Prostate gland (tissue), 2 donors: ENCODE data around the gene PPP4C. TPM values are rescaled to one million over a fixed set of nuclear protein-coding genes. Genes with fewer than 3 reads are reported as not detected.

ENCODE experiments used
- DNase-seq: peaks from one replicate; pipeline ENCODE4 v3.0.0-alpha.2; 2019; ENCODE audit warnings: low spot score
- H3K27ac ChIP-seq, 2 donors: fragments of 200-600 bp; sonication (generic); 2 replicates each; pipeline ENCODE4 v1.5.1; 2017 to 2019
- H3K27me3 ChIP-seq: fragments of 200-600 bp; sonication (generic); replicated peaks from 2 replicates; pipeline ENCODE4 v1.5.1; 2019; ENCODE audit not compliant: insufficient read depth
- H3K36me3 ChIP-seq, 2 donors: fragments of 200-600 bp; sonication (generic); 1 replicate in 1 of 2; 2 replicates in 1 of 2; pipeline versions ENCODE4 v1.5.1 to v1.8.1; 2017 to 2019
- H3K4me1 ChIP-seq: fragments of 200-600 bp; sonication (generic); replicated peaks from 2 replicates; pipeline ENCODE4 v1.5.1; 2019
- H3K4me3 ChIP-seq, 2 donors: fragments of 200-600 bp; sonication (generic); 2 replicates each; pipeline ENCODE4 v1.5.1; 2017 to 2019
- H3K9me3 ChIP-seq: fragments of 200-600 bp; sonication (generic); 2 replicates; pipeline ENCODE4 v1.5.1; 2017
- CTCF ChIP-seq, 4 experiments: fragments of 200-600 bp in 2 of 4; fragments of 450-650 bp in 2 of 4; sonication (generic) in 2 of 4; IDR thresholded peaks; 1 replicate in 3 of 4; 2 replicates in 1 of 4; pipeline ENCODE4 v1.5.1; 2016 to 2019; ENCODE audit warnings: antibody characterized with exemption in 4 of 4, mild to moderate bottlenecking in 2 of 4, moderate library complexity in 2 of 4
- POLR2A ChIP-seq: fragments of 450-650 bp; IDR thresholded peaks from one replicate; pipeline ENCODE4 v1.6.1; 2016; ENCODE audit warnings: antibody characterized with exemption, mild to moderate bottlenecking
- POLR2AphosphoS5 ChIP-seq: sonication (generic); formaldehyde crosslinking; IDR thresholded peaks from one replicate; pipeline ENCODE4 v1.6.1; 2017; ENCODE audit warnings: antibody characterized with exemption
- whole genome bisulfite sequencing: methylation state at CpG from one replicate; pipeline ENCODE4 v1.1.5; 2018; 5-methylcytosine and 5-hydroxymethylcytosine counted together
- intact Hi-C: fragments of 100-400 bp; cut with DNase I; formaldehyde crosslinking; loops from one replicate; pipeline ENCODE4 v1.14.2; 2022
- total RNA-seq, 2 donors: library from RNA; depleted of rRNA; stranded (reverse); fragments of >200 nt; gene quantifications; one replicate each; pipeline ENCODE4 v1.1.0, GENCODE V29; 2016

PPP4C gene
- total RNA-seq, 2 donors from 2014 or later, result 67.8 to 85.4 TPM

DNA sequence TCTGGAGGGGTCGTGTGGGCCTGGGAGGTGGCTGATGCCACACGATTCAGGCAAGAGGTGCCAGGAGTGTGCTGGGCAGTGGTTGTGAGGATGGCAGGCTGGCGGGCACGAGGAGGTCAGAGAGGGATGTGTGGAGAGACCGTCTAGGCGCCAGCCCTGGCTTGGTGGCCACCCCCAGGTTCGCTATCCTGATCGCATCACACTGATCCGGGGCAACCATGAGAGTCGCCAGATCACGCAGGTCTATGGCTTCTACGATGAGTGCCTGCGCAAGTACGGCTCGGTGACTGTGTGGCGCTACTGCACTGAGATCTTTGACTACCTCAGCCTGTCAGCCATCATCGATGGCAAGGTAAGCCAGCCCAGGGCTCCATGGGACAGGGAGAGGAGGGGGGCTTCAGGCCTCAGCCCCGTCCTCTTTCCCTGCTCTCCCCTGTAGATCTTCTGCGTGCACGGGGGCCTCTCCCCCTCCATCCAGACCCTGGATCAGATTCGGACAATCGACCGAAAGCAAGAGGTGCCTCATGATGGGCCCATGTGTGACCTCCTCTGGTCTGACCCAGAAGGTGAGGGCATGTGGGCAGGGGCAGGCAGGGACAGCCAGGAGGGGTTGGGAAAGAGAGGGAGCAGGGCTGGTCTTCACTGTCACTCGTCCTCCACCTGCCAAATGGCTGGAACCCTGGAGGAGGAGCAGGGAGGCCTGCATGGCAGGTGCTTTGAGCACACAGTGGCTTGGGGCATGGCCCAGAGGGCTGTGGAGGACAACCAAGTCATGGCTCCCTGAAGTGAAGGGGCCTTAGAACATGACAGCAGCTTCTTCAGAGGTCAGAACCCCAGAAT, 7.6 kb downstream of the PPP4C start:
- H3K9me3 ChIP-seq, result no peaks in the 10 kb centered on the region
- no peaks in the 10 kb centered on the region for H3K27me3 ChIP-seq
- intact Hi-C loops, result no loop called here
- H3K4me1 ChIP-seq, result no peaks in the 10 kb centered on the region
- DNase-seq, result no peak
- H3K36me3 ChIP-seq, result peaks cover 0 to 34% of the 10 kb centered on the region in 2 donors
- no peak for TF ChIP-seq POLR2AphosphoS5
- 89% methylated on average over 24 of the region's 24 CpGs for WGBS
- no peak overlapping the region for H3K4me3 ChIP-seq
- H3K27ac ChIP-seq, result no peak overlapping the region

GRCh38 chr16:30084096-30084815, 8.5 kb downstream of the PPP4C start:
- 84% methylated on average over 15 of the region's 18 CpGs for WGBS
- no peaks in the 10 kb centered on the region for H3K4me1 ChIP-seq
- H3K9me3 ChIP-seq, result no peaks in the 10 kb centered on the region
- TF ChIP-seq POLR2AphosphoS5 (no peak), CTCF (IDR thresholded peaks at IDR 0.05) (no peak), POLR2A (no peak)
- no peak overlapping the region for H3K4me3 ChIP-seq
- H3K36me3 ChIP-seq, result peaks cover 0 to 34% of the 10 kb centered on the region in 2 donors
- no peak overlapping the region for H3K27ac ChIP-seq
- intact Hi-C loops, result no loop called here
- H3K27me3 ChIP-seq, result no peaks in the 10 kb centered on the region
- no peak for DNase-seq

DNA sequence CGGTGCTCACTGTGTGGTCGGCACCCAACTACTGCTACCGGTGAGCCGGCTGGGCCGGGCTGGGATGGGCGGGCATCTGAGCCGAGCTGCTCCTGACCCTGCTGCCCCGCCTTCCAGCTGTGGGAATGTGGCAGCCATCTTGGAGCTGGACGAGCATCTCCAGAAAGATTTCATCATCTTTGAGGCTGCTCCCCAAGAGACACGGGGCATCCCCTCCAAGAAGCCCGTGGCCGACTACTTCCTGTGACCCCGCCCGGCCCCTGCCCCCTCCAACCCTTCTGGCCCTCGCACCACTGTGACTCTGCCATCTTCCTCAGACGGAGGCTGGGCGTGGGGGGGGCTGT, 9.0 kb downstream of the PPP4C start:
- Histone ChIP-seq H3K4me1 (no peaks in the 10 kb centered on the region), H3K27ac (no peak overlapping the region), H3K36me3 (peaks cover 0 to 34% of the 10 kb centered on the region in 2 donors), H3K9me3 (no peaks in the 10 kb centered on the region), H3K27me3 (no peaks in the 10 kb centered on the region), H3K4me3 (no peak overlapping the region)
- intact Hi-C loops, result no loop called here
- TF ChIP-seq POLR2AphosphoS5 (no peak), CTCF (IDR thresholded peaks at IDR 0.05) (no peak), POLR2A (no peak)
- 49% methylated on average over 10 of the region's 17 CpGs for WGBS
- no peak for DNase-seq

GRCh38 chr16:30085247-30085646, 9.5 kb downstream of the PPP4C start:
- H3K4me1 ChIP-seq, result peaks cover 3% of the 10 kb centered on the region
- no peak overlapping the region for H3K27ac ChIP-seq
- no peaks in the 10 kb centered on the region for H3K9me3 ChIP-seq
- intact Hi-C loops, result no loop called here
- H3K27me3 ChIP-seq, result no peaks in the 10 kb centered on the region
- H3K4me3 ChIP-seq, result no peak overlapping the region
- 53% methylated on average over 3 of the region's 3 CpGs for WGBS
- peaks cover 0 to 34% of the 10 kb centered on the region in 2 donors for H3K36me3 ChIP-seq
- TF ChIP-seq POLR2A (no peak), POLR2AphosphoS5 (no peak), CTCF (IDR thresholded peaks at IDR 0.05) (no peak)
- DNase-seq, result no peak

GRCh38 chr16:30085820-30086219, 10.0 kb downstream of the PPP4C start:
- no peaks in the 10 kb centered on the region for H3K9me3 ChIP-seq
- no peak overlapping the region for H3K27ac ChIP-seq
- no peak for TF ChIP-seq POLR2AphosphoS5
- TF ChIP-seq POLR2A, result no peak
- no peak for TF ChIP-seq CTCF (IDR thresholded peaks at IDR 0.05)
- intact Hi-C loops, result no loop called here
- peaks cover 0 to 34% of the 10 kb centered on the region in 2 donors for H3K36me3 ChIP-seq
- peaks cover 7% of the 10 kb centered on the region for H3K4me1 ChIP-seq
- DNase-seq, result no peak
- WGBS, result 72% methylated on average over 6 of the region's 6 CpGs
- no peak overlapping the region for H3K4me3 ChIP-seq
- no peaks in the 10 kb centered on the region for H3K27me3 ChIP-seq
